Breast epithelium (tissue), 4 donors: ENCODE data around the gene CELA3B. TPM values are rescaled to one million over a fixed set of nuclear protein-coding genes. Genes with fewer than 3 reads are reported as not detected.
A peak's percentile ranks its signal among the peaks of the same experiment; 100 is the strongest.
"Not testable (repeated sequence)": the region's sequence is repeated elsewhere in the genome, so short reads cannot be mapped to it uniquely, and the experiment has no call there.

ENCODE experiments used
- DNase-seq, 2 donors: peaks; one replicate each; pipeline ENCODE4 v3.0.0-alpha.2; 2019; ENCODE audit warnings: low spot score in 2 of 2
- H3K27ac ChIP-seq, 2 donors: fragments of 200-600 bp; sonication (generic) in 1 of 2; one replicate each; pipeline ENCODE4 v1.5.1; 2016 to 2019; ENCODE audit warnings: mild to moderate bottlenecking in 1 of 2
- H3K27me3 ChIP-seq, 2 donors: fragments of 200-600 bp; sonication (generic) in 1 of 2; one replicate each; pipeline versions ENCODE4 v1.5.1 to v1.6.0; 2017 to 2019; ENCODE audit warnings: control low read depth in 1 of 2, mild to moderate bottlenecking in 1 of 2
- H3K36me3 ChIP-seq: fragments of 200-600 bp; one replicate; pipeline ENCODE4 v1.5.1; 2019
- H3K4me1 ChIP-seq, 2 donors: fragments of 200-600 bp; sonication (generic); one replicate each; pipeline ENCODE4 v1.5.1; 2016 to 2019; ENCODE audit warnings: control low read depth in 1 of 2
- H3K4me3 ChIP-seq, 3 donors: fragments of 200-600 bp; sonication (generic); 1 replicate in 2 of 3; 2 replicates in 1 of 3; pipeline ENCODE4 v1.5.1; 2016 to 2019; ENCODE audit warnings: mild to moderate bottlenecking in 3 of 3, moderate library complexity in 2 of 3
- H3K9me3 ChIP-seq, 2 donors: fragments of 200-600 bp; sonication (generic) in 1 of 2; one replicate each; pipeline ENCODE4 v1.5.1; 2016 to 2019; ENCODE audit warnings: control low read depth in 1 of 2
- CTCF ChIP-seq, 3 donors: fragments of 450-650 bp; IDR thresholded peaks; one replicate each; pipeline ENCODE4 v1.5.1; 2016 to 2017; ENCODE audit warnings: antibody characterized with exemption in 3 of 3, mild to moderate bottlenecking in 3 of 3, moderate library complexity in 3 of 3
- POLR2A ChIP-seq: fragments of 450-650 bp; IDR thresholded peaks from one replicate; pipeline ENCODE4 v1.6.1; 2016; ENCODE audit warnings: antibody characterized with exemption, mild to moderate bottlenecking, moderate library complexity
- POLR2AphosphoS5 ChIP-seq, 3 donors: sonication (generic); formaldehyde crosslinking; IDR thresholded peaks; one replicate each; pipeline ENCODE4 v1.6.1; 2017; ENCODE audit warnings: antibody characterized with exemption in 3 of 3
- intact Hi-C: fragments of 100-400 bp; cut with DNase I; formaldehyde crosslinking; loops from one replicate; pipeline ENCODE4 v1.15.1; 2023; ENCODE audit warnings: low total_unique reads
- total RNA-seq, 3 donors: library from RNA; depleted of rRNA; stranded (reverse); fragments of >200 nt; gene quantifications; one replicate each; pipeline ENCODE4 v1.1.0, GENCODE V29; 2016

The CELA3B gene, protein sequence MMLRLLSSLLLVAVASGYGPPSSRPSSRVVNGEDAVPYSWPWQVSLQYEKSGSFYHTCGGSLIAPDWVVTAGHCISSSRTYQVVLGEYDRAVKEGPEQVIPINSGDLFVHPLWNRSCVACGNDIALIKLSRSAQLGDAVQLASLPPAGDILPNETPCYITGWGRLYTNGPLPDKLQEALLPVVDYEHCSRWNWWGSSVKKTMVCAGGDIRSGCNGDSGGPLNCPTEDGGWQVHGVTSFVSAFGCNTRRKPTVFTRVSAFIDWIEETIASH
- not detected for total RNA-seq

DNA sequence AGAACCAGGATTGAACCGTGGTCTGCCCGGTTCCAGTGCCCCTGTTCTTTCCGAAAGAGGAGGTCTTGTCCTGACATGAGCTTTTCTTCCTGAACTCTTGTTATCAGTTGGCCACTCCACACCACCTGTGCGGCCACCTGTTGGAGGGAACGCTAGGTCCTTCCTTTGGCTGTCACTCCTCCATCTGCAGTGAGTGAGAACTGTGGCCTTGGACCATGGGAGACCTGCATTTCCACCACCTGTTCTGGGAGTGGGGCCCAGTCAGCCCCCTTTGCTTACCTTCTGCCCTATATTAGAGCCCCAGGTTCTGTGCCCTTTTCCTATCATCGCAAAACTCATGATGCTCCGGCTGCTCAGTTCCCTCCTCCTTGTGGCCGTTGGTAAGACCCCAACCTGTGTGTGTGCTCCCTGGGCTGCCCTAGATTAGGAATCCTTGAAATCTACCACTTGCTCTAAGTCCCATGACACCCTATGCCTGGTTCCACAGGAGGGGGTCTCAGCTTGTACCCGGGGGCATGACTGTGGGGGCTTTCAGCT lies at the start of gene CELA3B:
Gene CELA3B (plus strand): TSS at position 320 of the 537 bp plus-strand sequence. CDS start 18 bp downstream, at position 338.
- H3K9me3 ChIP-seq, H3K27me3 ChIP-seq, H3K4me1 ChIP-seq, H3K4me3 ChIP-seq, intact Hi-C loops, H3K36me3 ChIP-seq, H3K27ac ChIP-seq, DNase-seq: not testable (repeated sequence)

DNA sequence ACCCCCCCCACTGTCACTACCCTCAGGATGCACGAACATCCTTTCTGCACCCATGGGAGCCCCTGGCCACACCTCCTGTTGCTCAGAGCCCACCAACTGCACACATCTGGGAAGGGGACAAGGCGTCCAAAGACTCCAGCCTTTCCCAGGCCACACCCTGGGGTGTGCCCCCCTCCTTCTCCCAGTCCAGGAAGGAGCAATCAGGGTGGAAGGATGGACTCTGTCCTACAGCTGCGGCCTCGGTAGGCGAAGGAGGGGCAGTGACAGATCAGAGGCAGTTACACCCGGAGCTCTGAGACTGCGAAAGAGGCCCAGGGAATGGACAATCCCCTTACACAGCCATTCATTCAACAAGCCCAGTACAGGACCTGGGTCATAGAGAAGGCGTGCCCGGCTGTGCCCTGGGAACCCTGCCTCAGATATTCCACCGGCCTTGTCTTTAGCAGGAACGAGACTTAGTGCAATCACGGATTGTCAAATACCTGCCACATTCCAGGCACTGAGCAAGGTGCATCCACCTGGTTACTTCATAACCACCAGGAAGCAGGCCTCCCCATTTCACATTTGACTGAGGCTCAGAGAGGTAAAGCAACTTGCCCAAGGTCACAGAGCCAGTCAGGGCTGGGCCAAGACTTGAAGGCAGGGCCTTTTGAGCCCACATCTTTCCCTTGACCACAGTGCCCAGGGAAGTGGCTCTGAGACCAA lies 49.1 kb upstream of the CELA3B start:
- Histone ChIP-seq H3K27me3 (no peaks in the 10 kb centered on the region), H3K9me3 (no peaks in the 10 kb centered on the region), H3K36me3 (no peaks in the 10 kb centered on the region), H3K27ac (peak overlapping the region; percentile 77 to 94), H3K4me3 (no peak overlapping the region), H3K4me1 (peaks cover 15 to 28% of the 10 kb centered on the region in 2 donors)
- no peak for DNase-seq
- TF ChIP-seq CTCF (IDR thresholded peaks at IDR 0.05): no peak
- TF ChIP-seq POLR2A: no peak
- peak in 1 of 3 donors; percentile 55 for TF ChIP-seq POLR2AphosphoS5 (IDR thresholded peaks at IDR 0.05)
- intact Hi-C loops: no loop called here

GRCh38 chr1:21930080-21930571 lies 46.7 kb upstream of the CELA3B start:
- intact Hi-C loops: no loop called here

GRCh38 chr1:21930629-21931170 lies 46.1 kb upstream of the CELA3B start:
- intact Hi-C loops: no loop called here
- no peaks in the 10 kb centered on the region for H3K36me3 ChIP-seq
- no peaks in the 10 kb centered on the region for H3K27me3 ChIP-seq
- no peak for DNase-seq
- TF ChIP-seq POLR2A: no peak
- no peak for TF ChIP-seq POLR2AphosphoS5 (IDR thresholded peaks at IDR 0.05)
- no peak for TF ChIP-seq CTCF (IDR thresholded peaks at IDR 0.05)
- H3K4me1 ChIP-seq: peaks cover 17 to 38% of the 10 kb centered on the region in 2 donors
- H3K27ac ChIP-seq: peak overlapping the region; percentile 88 to 92
- no peak overlapping the region for H3K4me3 ChIP-seq
- H3K9me3 ChIP-seq: no peaks in the 10 kb centered on the region

More at GRCh38 chr1:21930080-21930571, 46.7 kb upstream of the CELA3B start:
- no peak for DNase-seq
- Histone ChIP-seq H3K4me1 (peaks cover 15 to 42% of the 10 kb centered on the region in 2 donors), H3K4me3 (no peak overlapping the region), H3K27ac (peak overlapping the region; percentile 66 to 88), H3K36me3 (no peaks in the 10 kb centered on the region), H3K9me3 (no peaks in the 10 kb centered on the region), H3K27me3 (no peaks in the 10 kb centered on the region)
- TF ChIP-seq CTCF (IDR thresholded peaks at IDR 0.05): no peak

DNA sequence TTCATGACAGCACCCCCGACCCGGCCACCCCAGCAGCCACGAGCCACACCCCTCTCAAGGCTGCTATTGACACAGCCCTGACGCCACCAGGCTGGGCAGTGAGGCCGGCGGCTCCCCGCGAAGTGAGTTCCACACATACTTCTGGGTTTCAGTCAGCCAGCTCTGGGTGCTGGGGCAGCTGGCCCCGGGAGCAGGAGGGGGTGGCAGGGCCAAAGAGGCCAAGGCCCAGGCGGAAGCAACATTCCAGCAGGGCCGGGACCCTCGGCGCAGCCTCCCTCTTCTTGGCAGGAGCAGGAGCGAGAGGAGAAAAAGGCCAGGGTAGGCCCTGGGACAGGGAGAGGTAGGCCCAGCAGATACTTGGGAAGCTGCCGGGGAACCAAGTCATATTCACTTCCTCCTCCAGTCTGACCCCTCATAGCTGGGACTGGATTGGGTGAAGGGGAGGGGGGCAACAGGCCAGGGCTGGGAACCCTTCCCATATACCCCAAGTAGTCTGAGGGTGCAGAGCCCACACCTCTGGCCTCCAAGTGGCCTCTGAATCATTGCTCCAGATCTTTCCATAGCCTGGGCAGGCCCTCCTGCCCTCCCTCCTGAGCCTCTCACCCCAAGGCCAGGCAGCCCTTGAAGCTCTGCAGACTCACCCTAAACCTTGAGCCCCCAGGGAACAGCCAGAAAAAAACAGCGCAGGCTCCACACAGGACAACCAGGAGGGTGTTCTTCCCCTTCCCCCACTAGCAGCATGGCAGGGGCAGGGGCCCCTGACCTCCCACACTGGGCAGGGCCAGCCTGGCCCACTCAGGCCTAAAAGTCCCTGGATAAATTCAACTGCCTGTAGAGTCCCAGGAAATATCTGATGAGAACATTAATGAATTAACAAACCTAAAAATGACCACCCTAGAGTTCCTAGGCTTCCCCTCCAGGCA lies 45.4 kb upstream of the CELA3B start:
- no peaks in the 10 kb centered on the region for H3K36me3 ChIP-seq
- no peak for TF ChIP-seq CTCF (IDR thresholded peaks at IDR 0.05)
- TF ChIP-seq POLR2AphosphoS5 (IDR thresholded peaks at IDR 0.05): peak in 2 of 3 donors; percentile 23 to 41
- H3K9me3 ChIP-seq: no peaks in the 10 kb centered on the region
- intact Hi-C loops: no loop called here
- no peaks in the 10 kb centered on the region for H3K27me3 ChIP-seq
- peak overlapping the region in 2 of 3 donors; percentile 7 to 47 for H3K4me3 ChIP-seq
- H3K27ac ChIP-seq: peak overlapping the region; percentile 88 to 92
- peak in 1 of 2 donors; percentile 82 for DNase-seq
- peaks cover 24 to 35% of the 10 kb centered on the region in 2 donors for H3K4me1 ChIP-seq
